Mesendoderm (in vitro differentiated cells): ENCODE results near the gene FTO.

ENCODE experiments used
- DNase-seq: peaks from one replicate; pipeline ENCODE4 v3.0.0; 2013
- H2AK5ac ChIP-seq: 2 replicates; pipeline ENCODE4 v1.6.1; 2013; ENCODE audit warnings: low read length, inconsistent platforms
- H2BK120ac ChIP-seq: 2 replicates; pipeline ENCODE4 v1.6.1; 2013; ENCODE audit warnings: low read depth, mild to moderate bottlenecking, low read length, moderate library complexity, mixed read lengths
- H2BK15ac ChIP-seq: replicated peaks from 2 replicates; pipeline ENCODE4 v1.6.1; 2013; ENCODE audit warnings: low read depth, mild to moderate bottlenecking, moderate library complexity
- H2BK5ac ChIP-seq: 2 replicates; pipeline ENCODE4 v1.6.1; 2013; ENCODE audit warnings: low read length, inconsistent platforms
- H3K18ac ChIP-seq: 2 replicates; pipeline ENCODE4 v1.6.1; 2013; ENCODE audit warnings: mild to moderate bottlenecking, low read length, mixed read lengths
- H3K23ac ChIP-seq: one replicate; pipeline ENCODE4 v1.6.1; 2013; ENCODE audit warnings: low read length
- H3K27ac ChIP-seq: 2 replicates; pipeline ENCODE4 v1.5.1; 2013; ENCODE audit warnings: low read depth, mild to moderate bottlenecking, inconsistent platforms, low read length, moderate library complexity
- H3K27me3 ChIP-seq: 2 replicates; pipeline ENCODE4 v1.6.1; 2013; ENCODE audit warnings: low read length, control low read depth, mild to moderate bottlenecking, inconsistent platforms; ENCODE audit not compliant: insufficient read depth, poor library complexity
- H3K36me3 ChIP-seq: 2 replicates; pipeline ENCODE4 v1.6.1; 2013; ENCODE audit warnings: low read length, inconsistent platforms; ENCODE audit not compliant: control insufficient read depth, insufficient read depth
- H3K4ac ChIP-seq: one replicate; pipeline ENCODE4 v1.6.1; 2013; ENCODE audit warnings: low read depth, mild to moderate bottlenecking, low read length, moderate library complexity
- H3K4me1 ChIP-seq: 2 replicates; pipeline ENCODE4 v1.6.1; 2013; ENCODE audit warnings: low read depth, low read length, inconsistent platforms; ENCODE audit not compliant: control insufficient read depth
- H3K4me2 ChIP-seq: 2 replicates; pipeline ENCODE4 v1.6.1; 2013; ENCODE audit warnings: low read length
- H3K4me3 ChIP-seq: 2 replicates; pipeline ENCODE4 v1.5.1; 2013; ENCODE audit warnings: mild to moderate bottlenecking, low read length
- H3K56ac ChIP-seq: one replicate; pipeline ENCODE4 v1.6.1; 2013; ENCODE audit warnings: low read length
- H3K79me1 ChIP-seq: 2 replicates; pipeline ENCODE4 v1.6.1; 2013; ENCODE audit warnings: low read length, inconsistent platforms
- H3K79me2 ChIP-seq: 2 replicates; pipeline ENCODE4 v1.6.1; 2013; ENCODE audit warnings: mild to moderate bottlenecking, low read length; ENCODE audit not compliant: control insufficient read depth, insufficient read depth
- H3K9ac ChIP-seq: 2 replicates; pipeline ENCODE4 v1.6.1; 2013; ENCODE audit warnings: low read length, inconsistent platforms
- H4K5ac ChIP-seq: one replicate; pipeline ENCODE4 v1.6.1; 2013; ENCODE audit warnings: low read length
- H4K8ac ChIP-seq: one replicate; pipeline ENCODE4 v1.6.1; 2013; ENCODE audit warnings: low read depth, mild to moderate bottlenecking, control low read depth, low read length, moderate library complexity
- WGBS: extraction: QIAGEN DNeasy Blood & Tissue Kit; methylation state at CpG from one replicate; pipeline ENCODE4 v1.1.7; 2013; ENCODE audit warnings: low lambda C conversion rate, missing lambda C conversion rate; ENCODE audit not compliant: insufficient coverage; ENCODE audit errors: extremely low coverage; 5-methylcytosine and 5-hydroxymethylcytosine counted together

FTO gene

GRCh38 chr16:53924331-53925106, 220.6 kb downstream of the FTO start:
- WGBS, result no CpG with 5 or more reads among the region's 8 CpGs
- Histone ChIP-seq H3K4me2 (no peak overlapping the region), H3K36me3 (no peaks in the 10 kb centered on the region), H3K79me1 (no peaks in the 10 kb centered on the region), H3K79me2 (no peaks in the 10 kb centered on the region), H4K8ac (no peak overlapping the region), H3K18ac (no peak overlapping the region), H3K9ac (no peak overlapping the region), H2BK120ac (no peak overlapping the region), H3K4ac (no peak overlapping the region), H3K27ac (no peak overlapping the region), H3K23ac (no peak overlapping the region), H2BK15ac (no peak overlapping the region), H3K56ac (no peak overlapping the region), H3K4me1 (peaks cover 4% of the 10 kb centered on the region), H4K5ac (no peak overlapping the region), H3K27me3 (no peaks in the 10 kb centered on the region), H2AK5ac (no peak overlapping the region), H3K4me3 (no peak overlapping the region), H2BK5ac (no peak overlapping the region)
- DNase-seq, result peak; percentile 31

GRCh38 chr16:53925107-53925410, 221.1 kb downstream of the FTO start:
- H3K79me1 ChIP-seq, result no peaks in the 10 kb centered on the region
- no peaks in the 10 kb centered on the region for H3K27me3 ChIP-seq
- no CpG with 5 or more reads among the region's 1 CpG for WGBS
- H3K4me1 ChIP-seq, result peaks cover 4% of the 10 kb centered on the region
- H2BK5ac ChIP-seq, result no peak overlapping the region
- H2BK120ac ChIP-seq, result no peak overlapping the region
- H3K18ac ChIP-seq, result no peak overlapping the region
- H3K79me2 ChIP-seq, result no peaks in the 10 kb centered on the region
- H3K4me3 ChIP-seq, result no peak overlapping the region
- H2BK15ac ChIP-seq, result no peak overlapping the region
- peak; percentile 39 for DNase-seq
- no peak overlapping the region for H2AK5ac ChIP-seq
- H4K5ac ChIP-seq, result no peak overlapping the region
- H3K56ac ChIP-seq, result no peak overlapping the region
- no peaks in the 10 kb centered on the region for H3K36me3 ChIP-seq
- no peak overlapping the region for H3K23ac ChIP-seq
- no peak overlapping the region for H3K4ac ChIP-seq
- no peak overlapping the region for H4K8ac ChIP-seq
- H3K4me2 ChIP-seq, result no peak overlapping the region
- H3K27ac ChIP-seq, result no peak overlapping the region
- H3K9ac ChIP-seq, result no peak overlapping the region

GRCh38 chr16:53925526-53925925, 221.6 kb downstream of the FTO start:
- Histone ChIP-seq H2BK15ac (no peak overlapping the region), H3K79me2 (no peaks in the 10 kb centered on the region), H3K4ac (no peak overlapping the region), H2BK120ac (no peak overlapping the region), H3K18ac (no peak overlapping the region), H3K27ac (no peak overlapping the region), H3K4me1 (peaks cover 4% of the 10 kb centered on the region), H4K8ac (no peak overlapping the region), H3K79me1 (no peaks in the 10 kb centered on the region), H3K56ac (no peak overlapping the region), H2BK5ac (no peak overlapping the region), H3K9ac (no peak overlapping the region), H3K4me2 (no peak overlapping the region), H3K36me3 (no peaks in the 10 kb centered on the region), H3K23ac (no peak overlapping the region), H3K4me3 (no peak overlapping the region), H4K5ac (no peak overlapping the region), H3K27me3 (no peaks in the 10 kb centered on the region), H2AK5ac (no peak overlapping the region)
- no peak for DNase-seq
- no CpG with 5 or more reads among the region's 3 CpGs for WGBS

GRCh38 chr16:53926209-53926608, 222.3 kb downstream of the FTO start:
- Histone ChIP-seq H3K4me2 (no peak overlapping the region), H4K8ac (no peak overlapping the region), H3K27me3 (no peaks in the 10 kb centered on the region), H3K23ac (no peak overlapping the region), H3K4me1 (peaks cover 4% of the 10 kb centered on the region), H3K79me2 (no peaks in the 10 kb centered on the region), H2AK5ac (no peak overlapping the region), H3K18ac (no peak overlapping the region), H3K27ac (no peak overlapping the region), H3K56ac (no peak overlapping the region), H2BK15ac (no peak overlapping the region), H2BK5ac (no peak overlapping the region), H4K5ac (no peak overlapping the region), H2BK120ac (no peak overlapping the region), H3K9ac (no peak overlapping the region), H3K4me3 (no peak overlapping the region), H3K4ac (no peak overlapping the region), H3K79me1 (no peaks in the 10 kb centered on the region), H3K36me3 (no peaks in the 10 kb centered on the region)
- DNase-seq, result no peak
- no CpG with 5 or more reads among the region's 4 CpGs for WGBS

GRCh38 chr16:53932975-53933374, 229.0 kb downstream of the FTO start:
- no peaks in the 10 kb centered on the region for H3K79me2 ChIP-seq
- H3K27ac ChIP-seq, result no peak overlapping the region
- no peak overlapping the region for H4K8ac ChIP-seq
- H4K5ac ChIP-seq, result no peak overlapping the region
- H3K56ac ChIP-seq, result no peak overlapping the region
- H3K18ac ChIP-seq, result no peak overlapping the region
- no peak overlapping the region for H3K4me3 ChIP-seq
- no peaks in the 10 kb centered on the region for H3K79me1 ChIP-seq
- H3K4ac ChIP-seq, result no peak overlapping the region
- no peak overlapping the region for H2BK5ac ChIP-seq
- WGBS, result no CpG with 5 or more reads among the region's 2 CpGs
- H2BK15ac ChIP-seq, result no peak overlapping the region
- no peaks in the 10 kb centered on the region for H3K27me3 ChIP-seq
- no peaks in the 10 kb centered on the region for H3K4me1 ChIP-seq
- H3K23ac ChIP-seq, result no peak overlapping the region
- no peak overlapping the region for H2AK5ac ChIP-seq
- no peak for DNase-seq
- H3K4me2 ChIP-seq, result no peak overlapping the region
- no peak overlapping the region for H2BK120ac ChIP-seq
- no peaks in the 10 kb centered on the region for H3K36me3 ChIP-seq
- H3K9ac ChIP-seq, result no peak overlapping the region

GRCh38 chr16:53933407-53933806, 229.5 kb downstream of the FTO start:
- no CpG with 5 or more reads among the region's 3 CpGs for WGBS
- Histone ChIP-seq H3K4me1 (no peaks in the 10 kb centered on the region), H2AK5ac (no peak overlapping the region), H3K18ac (no peak overlapping the region), H3K79me1 (no peaks in the 10 kb centered on the region), H3K79me2 (no peaks in the 10 kb centered on the region), H3K56ac (no peak overlapping the region), H2BK15ac (no peak overlapping the region), H3K36me3 (no peaks in the 10 kb centered on the region), H4K5ac (no peak overlapping the region), H3K27ac (no peak overlapping the region), H3K9ac (no peak overlapping the region), H3K4me2 (no peak overlapping the region), H3K23ac (no peak overlapping the region), H3K4me3 (no peak overlapping the region), H2BK120ac (no peak overlapping the region), H4K8ac (no peak overlapping the region), H3K4ac (no peak overlapping the region), H2BK5ac (no peak overlapping the region), H3K27me3 (no peaks in the 10 kb centered on the region)
- DNase-seq, result no peak
